GM23248 (cell line): ENCODE data around the gene SND1.

Experiments used
- EZH2 ChIP-seq: fragments of 200-600 bp; sonication (generic); IDR thresholded peaks from 2 replicates; pipeline ENCODE4 v1.6.1; 2018; ENCODE audit warnings: antibody characterized with exemption, mild to moderate bottlenecking; ENCODE audit not compliant: insufficient read depth, poor library complexity, severe bottlenecking
- EZH2phosphoT487 ChIP-seq: fragments of 200-600 bp; sonication (generic); IDR thresholded peaks from 2 replicates; pipeline ENCODE4 v1.6.1; 2018; ENCODE audit warnings: antibody characterized with exemption, moderate library complexity, mild to moderate bottlenecking, low read depth; ENCODE audit not compliant: insufficient read depth

- TF ChIP-seq EZH2 (no peak), EZH2phosphoT487 (no peak)
Observed at GRCh38 chr7:128066858-128067257, 414.9 kb downstream of the SND1 start.
